Measurements from ENCODE around the gene TANGO6. TPM values are rescaled to one million over a fixed set of nuclear protein-coding genes. Genes with fewer than 3 reads are reported as not detected.

Gene TANGO6
- total RNA-seq, 6 experiments from 2014 or later, result 10.9 to 15.5 (median 14.2) TPM

DNA sequence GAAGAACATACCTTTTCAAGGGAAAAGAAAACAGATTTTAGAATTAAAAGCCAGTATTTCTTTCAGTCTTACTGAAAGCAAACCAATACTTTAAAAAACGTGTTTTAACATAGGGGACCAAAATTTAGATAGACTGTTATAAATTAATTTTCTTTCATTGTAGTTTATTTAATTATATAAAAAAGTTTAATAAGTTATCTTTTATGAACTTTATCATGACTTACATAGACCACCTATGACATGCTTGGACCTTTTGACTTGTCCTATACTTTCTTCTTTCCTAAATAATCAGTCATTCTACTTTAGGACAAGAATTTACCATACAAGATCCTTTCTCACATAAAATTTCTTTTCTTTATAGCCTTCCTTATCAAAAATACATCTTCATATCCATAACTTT is 160.2 kb downstream of the TANGO6 start:
- intact Hi-C loops (cut with DNase I), result no loop called here
- Histone ChIP-seq H3K4me1 (no peaks in the 10 kb centered on the region), H3K27me3 (no peaks in the 10 kb centered on the region), H3K9me3 (no peaks in the 10 kb centered on the region), H3K27ac (no peak overlapping the region), H3K36me3 (no peaks in the 10 kb centered on the region), H3K4me3 (no peak overlapping the region)
- ATAC-seq (no peak), DNase-seq (no peak)
- 76% methylated on average over 1 of the region's 1 CpG for WGBS (ENCODE audit: insufficient coverage, low coverage, low lambda C conversion rate, missing lambda C conversion rate)
- TF ChIP-seq, protein P1, sequence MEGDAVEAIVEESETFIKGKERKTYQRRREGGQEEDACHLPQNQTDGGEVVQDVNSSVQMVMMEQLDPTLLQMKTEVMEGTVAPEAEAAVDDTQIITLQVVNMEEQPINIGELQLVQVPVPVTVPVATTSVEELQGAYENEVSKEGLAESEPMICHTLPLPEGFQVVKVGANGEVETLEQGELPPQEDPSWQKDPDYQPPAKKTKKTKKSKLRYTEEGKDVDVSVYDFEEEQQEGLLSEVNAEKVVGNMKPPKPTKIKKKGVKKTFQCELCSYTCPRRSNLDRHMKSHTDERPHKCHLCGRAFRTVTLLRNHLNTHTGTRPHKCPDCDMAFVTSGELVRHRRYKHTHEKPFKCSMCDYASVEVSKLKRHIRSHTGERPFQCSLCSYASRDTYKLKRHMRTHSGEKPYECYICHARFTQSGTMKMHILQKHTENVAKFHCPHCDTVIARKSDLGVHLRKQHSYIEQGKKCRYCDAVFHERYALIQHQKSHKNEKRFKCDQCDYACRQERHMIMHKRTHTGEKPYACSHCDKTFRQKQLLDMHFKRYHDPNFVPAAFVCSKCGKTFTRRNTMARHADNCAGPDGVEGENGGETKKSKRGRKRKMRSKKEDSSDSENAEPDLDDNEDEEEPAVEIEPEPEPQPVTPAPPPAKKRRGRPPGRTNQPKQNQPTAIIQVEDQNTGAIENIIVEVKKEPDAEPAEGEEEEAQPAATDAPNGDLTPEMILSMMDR (IDR thresholded peaks at IDR 0.05), result no peak
- no peak for TF ChIP-seq POLR2A (IDR thresholded peaks at IDR 0.05)

DNA sequence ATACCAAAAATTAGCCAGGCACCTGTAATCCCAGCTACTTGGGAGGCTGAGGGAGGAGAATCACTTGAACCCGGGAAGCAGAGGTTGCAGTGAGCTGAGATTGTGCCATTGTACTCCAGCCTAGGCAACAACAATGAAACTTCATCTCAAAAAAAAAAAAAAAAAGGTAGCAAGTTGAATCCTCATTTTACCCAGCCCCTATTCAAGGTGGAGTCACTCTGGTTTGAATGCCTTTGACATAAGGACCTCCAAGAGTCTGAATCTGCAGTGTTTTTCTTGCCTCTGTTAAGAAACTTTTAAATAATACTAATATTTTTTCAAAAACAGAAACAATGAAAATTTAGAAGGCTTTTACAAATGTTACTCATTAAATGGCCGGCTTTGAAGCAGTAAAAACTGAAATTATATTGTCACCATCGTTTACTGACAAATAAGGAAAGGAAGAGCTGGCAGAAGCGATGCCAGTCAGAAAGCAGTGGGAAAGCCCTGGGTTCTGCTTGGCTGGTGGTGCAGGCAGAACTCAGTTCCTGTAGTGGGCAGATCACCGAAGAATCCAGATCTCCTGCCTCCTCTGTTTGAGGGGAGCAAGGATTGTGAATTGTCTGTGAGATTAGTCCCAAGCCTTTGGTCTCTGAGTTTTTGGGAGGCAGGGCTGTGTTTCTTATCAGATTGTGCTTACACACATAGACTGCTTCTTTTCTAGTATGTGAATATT is 162.5 kb downstream of the TANGO6 start:
- no peak for TF ChIP-seq POLR2A (IDR thresholded peaks at IDR 0.05)
- TF ChIP-seq, protein P1 (IDR thresholded peaks at IDR 0.05), result no peak
- WGBS (ENCODE audit: insufficient coverage, low coverage, low lambda C conversion rate, missing lambda C conversion rate), result 88% methylated on average over 4 of the region's 5 CpGs
- no peaks in the 10 kb centered on the region for H3K27me3 ChIP-seq
- H3K9me3 ChIP-seq, result no peaks in the 10 kb centered on the region
- H3K36me3 ChIP-seq, result no peaks in the 10 kb centered on the region
- intact Hi-C loops (cut with DNase I), result no loop called here
- no peak overlapping the region for H3K4me3 ChIP-seq
- no peak for ATAC-seq
- H3K27ac ChIP-seq, result no peak overlapping the region
- DNase-seq, result no peak
- H3K4me1 ChIP-seq, result no peaks in the 10 kb centered on the region

DNA sequence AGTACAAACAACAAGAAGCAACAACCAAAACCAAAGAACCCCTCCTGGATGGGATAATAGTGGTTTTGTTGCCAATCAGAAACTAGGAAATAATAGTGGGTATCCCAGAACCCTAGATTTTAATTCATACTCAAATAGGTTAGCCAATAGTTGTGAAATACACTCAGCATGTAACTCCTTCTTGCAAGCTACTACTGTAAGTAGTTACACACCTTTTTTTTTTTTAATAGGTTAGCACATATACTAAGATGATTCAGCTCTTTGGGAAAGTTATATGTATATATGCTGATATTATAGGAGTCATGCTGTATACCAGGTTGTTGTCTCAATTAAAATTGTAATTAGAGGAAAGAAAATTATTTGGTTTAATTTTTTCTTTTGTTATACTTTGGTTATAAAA is 169.6 kb downstream of the TANGO6 start:
- Histone ChIP-seq H3K4me3 (no peak overlapping the region), H3K4me1 (no peaks in the 10 kb centered on the region), H3K27ac (no peak overlapping the region), H3K27me3 (no peaks in the 10 kb centered on the region), H3K36me3 (no peaks in the 10 kb centered on the region), H3K9me3 (no peaks in the 10 kb centered on the region)
- no peak for TF ChIP-seq POLR2A (IDR thresholded peaks at IDR 0.05)
- TF ChIP-seq, protein P1 (IDR thresholded peaks at IDR 0.05), result no peak
- DNase-seq, result no peak
- intact Hi-C loops (cut with DNase I), result no loop called here
- no peak for ATAC-seq

DNA sequence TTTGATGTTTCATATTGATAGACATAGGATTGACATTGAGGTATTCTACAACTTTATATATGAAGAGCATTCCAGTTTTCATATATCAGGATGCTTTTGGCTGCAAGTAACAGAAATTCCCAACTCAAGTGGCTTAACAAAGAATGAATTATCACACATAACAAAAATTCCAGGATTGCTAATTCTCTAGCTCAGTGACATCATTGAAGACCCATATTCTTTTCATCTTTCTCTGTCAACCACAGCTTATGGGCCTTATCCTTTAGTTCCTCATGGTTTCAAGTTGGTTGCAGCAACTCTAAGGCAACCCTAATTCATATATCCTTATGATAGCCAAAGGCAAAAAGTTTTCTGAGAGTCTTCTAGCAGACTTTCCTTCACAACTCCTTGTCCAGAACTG is 170.7 kb downstream of the TANGO6 start:
- no peaks in the 10 kb centered on the region for H3K36me3 ChIP-seq
- H3K4me3 ChIP-seq, result no peak overlapping the region
- H3K27me3 ChIP-seq, result no peaks in the 10 kb centered on the region
- intact Hi-C loops (cut with DNase I), result no loop called here
- no peak for ATAC-seq
- TF ChIP-seq, protein P1 (IDR thresholded peaks at IDR 0.05), result no peak
- no peak for TF ChIP-seq POLR2A (IDR thresholded peaks at IDR 0.05)
- no peak for DNase-seq
- no peak overlapping the region for H3K27ac ChIP-seq
- H3K9me3 ChIP-seq, result no peaks in the 10 kb centered on the region
- H3K4me1 ChIP-seq, result no peaks in the 10 kb centered on the region

DNA sequence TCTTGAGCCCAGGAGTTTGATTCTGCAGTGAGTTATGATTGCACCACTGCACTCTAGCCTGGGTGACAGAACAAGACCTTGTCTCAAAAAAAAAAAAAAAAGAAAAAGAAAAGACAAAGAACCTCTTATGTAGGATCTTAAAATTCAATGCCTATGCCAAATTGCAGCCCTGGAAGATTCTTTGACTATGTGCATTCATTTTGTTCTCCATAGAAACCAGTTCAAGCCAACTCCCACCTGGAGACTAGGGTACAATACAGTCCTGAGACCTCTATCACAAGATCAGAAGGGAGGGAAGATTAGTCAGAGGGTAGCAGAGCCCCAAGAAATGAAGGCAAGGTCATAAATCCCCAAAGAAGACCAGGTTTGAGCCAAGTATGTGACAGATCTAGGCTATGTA is 171.5 kb downstream of the TANGO6 start:
- Histone ChIP-seq H3K27ac (no peak overlapping the region), H3K36me3 (no peaks in the 10 kb centered on the region), H3K4me1 (no peaks in the 10 kb centered on the region), H3K4me3 (no peak overlapping the region), H3K9me3 (no peaks in the 10 kb centered on the region), H3K27me3 (no peaks in the 10 kb centered on the region)
- intact Hi-C loops (cut with DNase I), result no loop called here
- no peak for ATAC-seq
- TF ChIP-seq, protein P1 (IDR thresholded peaks at IDR 0.05), result no peak
- TF ChIP-seq POLR2A (IDR thresholded peaks at IDR 0.05), result no peak
- DNase-seq, result no peak
